HG02759 (cell line): ENCODE results near the gene OR4D2.

Experiments
- ATAC-seq: cut with Tn5 transposase; IDR thresholded peaks from one replicate; pipeline ENCODE4 v1.9.1; 2021; ENCODE audit warnings: mild to moderate bottlenecking, moderate library complexity; ENCODE audit not compliant: unreplicated experiment

OR4D2 gene

DNA sequence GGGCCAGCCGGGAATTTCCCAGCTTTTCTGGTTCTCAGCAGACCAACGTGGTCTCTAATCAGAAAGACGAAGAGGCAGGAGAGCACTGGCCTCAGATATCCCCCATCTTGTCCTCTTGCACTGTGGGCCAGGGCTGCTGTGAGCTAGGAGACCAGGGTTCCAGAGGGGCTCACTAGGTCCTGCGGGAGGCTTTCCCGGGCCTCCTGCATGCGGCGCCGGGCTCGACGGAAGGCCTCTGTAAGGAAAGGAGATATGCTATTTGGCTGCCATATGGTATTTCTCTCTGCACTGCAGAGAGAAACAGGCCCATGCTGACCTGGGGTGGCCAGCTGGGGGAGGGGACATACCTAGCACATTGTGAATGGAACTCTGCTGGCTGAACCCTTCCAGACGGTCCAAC lies 39.2 kb downstream of the OR4D2 start:
- no peak for ATAC-seq

DNA sequence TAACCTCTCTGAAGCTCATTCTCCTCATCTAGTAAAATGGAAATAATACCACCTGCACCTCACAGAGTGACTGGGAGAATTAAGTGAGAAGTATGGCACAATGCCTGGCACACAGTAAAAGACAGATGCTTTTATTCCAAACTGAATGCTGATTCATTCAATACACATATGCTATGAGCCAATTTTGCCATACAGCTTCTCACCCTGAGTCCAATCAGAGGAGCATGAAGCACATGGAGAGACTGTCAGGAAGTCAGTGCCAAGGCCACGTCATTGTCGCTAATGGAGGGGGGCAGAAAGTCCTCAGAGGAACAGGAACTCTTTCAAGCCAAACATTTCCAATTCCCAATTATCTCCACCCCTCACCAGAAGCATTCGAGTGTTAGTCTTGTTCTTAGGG lies 40.7 kb downstream of the OR4D2 start:
- ATAC-seq = no peak

DNA sequence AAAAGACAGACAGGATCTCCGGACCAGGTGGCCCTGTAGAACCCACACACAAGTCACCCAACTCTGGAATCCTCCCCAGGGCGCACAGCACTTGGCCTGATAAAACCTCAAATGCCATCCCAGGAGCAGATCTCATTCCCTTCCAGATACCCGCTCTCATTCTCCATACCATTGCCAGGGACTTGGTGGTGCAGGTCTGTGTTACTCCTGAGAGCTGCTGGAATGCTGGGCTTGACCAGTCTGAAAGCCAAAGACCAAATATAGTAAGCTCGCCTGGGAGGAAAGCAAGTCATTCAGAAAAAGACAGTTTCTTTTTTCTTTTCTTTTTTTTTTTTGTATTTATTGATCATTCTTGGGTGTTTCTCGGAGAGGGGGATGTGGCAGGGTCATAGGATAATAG lies 41.6 kb downstream of the OR4D2 start:
- no peak for ATAC-seq

DNA sequence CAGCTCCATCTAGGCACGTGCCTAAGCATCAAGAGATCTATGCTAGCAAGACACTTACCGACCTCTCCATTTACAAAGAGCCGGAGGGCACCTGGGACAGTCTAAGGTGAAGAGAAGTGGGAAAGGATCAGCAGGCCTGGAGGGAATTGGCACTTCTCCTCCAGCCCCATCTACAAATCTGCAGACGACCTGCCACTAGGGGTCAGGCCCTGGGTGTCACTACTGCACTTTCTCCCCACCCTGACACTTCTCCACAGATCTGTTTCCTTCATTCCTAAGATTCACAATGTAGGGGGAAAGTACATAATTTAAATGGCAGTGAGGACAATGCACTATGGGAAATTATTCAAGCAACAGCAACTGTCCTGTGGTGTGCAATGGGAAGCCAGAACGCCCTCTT lies 44.1 kb downstream of the OR4D2 start:
- ATAC-seq = no peak

DNA sequence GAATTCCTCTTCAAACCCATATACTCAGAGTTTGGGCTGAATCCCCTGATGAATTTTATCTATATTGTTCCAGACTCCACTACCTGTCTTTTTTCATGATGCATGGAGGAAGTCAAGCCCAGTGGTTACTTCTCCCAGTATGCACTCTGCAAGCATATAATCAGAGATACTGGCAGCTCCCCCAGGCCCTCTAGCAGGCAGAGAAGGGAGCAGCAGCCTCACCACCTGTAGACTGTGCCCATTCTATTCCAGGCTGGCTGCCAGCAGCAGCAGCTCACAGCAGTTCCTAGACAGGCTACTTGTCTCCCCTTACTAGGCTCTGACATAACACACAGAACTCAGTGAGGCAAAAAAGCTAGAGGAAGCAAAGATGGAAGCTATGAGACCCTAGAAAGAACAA lies 48.9 kb downstream of the OR4D2 start:
- ATAC-seq = no peak

DNA sequence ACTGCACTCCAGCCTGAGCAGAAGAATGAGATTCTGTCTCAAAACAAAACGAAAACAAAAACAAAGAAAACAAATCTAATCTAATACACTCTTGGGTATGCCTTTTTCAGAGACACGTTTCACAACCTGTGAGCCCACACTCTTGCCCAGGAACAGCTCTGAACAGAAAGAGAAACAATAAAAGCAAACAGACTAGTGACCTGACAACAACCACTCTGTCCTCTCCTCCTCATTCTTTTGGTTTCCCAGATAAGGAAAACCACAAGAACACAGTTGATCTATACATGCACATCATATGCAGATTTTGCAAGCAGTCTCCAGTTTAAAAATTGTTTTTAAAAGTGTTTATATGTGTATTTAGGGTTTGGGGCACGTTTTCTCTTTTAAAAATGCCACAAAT lies 51.0 kb downstream of the OR4D2 start:
- no peak for ATAC-seq

DNA sequence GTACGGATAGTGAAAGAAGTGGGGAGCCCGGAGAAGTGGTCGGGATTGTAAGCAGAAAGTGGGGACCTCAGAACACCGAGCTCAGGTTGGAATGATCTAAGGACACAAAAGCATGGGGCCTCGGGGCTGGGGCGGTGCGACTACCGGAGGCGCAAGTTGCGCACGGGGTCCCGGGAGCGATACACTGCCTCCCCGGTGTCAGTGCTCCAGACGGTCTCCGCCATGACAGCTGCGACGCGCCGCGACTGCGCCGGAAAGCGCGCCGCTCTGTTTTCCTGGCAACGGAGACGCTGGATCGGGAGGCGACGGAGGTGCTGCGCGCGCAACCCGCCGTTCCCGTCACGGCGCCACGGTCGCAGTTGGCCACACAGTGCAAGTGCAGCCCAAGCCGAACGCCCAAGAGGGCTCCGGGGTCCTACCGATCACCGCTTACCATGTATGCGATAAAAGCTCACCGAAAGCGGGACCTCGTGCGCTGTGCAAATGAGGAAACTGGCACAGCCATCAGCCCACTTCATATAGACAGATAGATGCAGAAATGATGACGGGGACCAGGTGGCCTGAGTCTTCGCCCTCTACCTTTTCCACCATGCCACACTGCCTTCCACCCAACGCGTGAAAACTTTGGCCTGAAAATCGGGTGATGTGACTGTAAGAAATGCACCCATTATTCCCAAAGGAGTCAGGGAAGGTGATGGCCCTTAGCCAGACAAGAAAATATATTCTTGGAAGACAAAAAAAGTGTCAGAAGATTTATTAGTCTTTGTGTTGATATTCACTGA lies 52.4 kb downstream of the OR4D2 start, which contains the start of gene MKS1:
Gene MKS1 (minus strand): TSS at position 249 of the 782 bp plus-strand sequence. CDS start 25 bp downstream, at position 224.
- ATAC-seq = peak; percentile 97

DNA sequence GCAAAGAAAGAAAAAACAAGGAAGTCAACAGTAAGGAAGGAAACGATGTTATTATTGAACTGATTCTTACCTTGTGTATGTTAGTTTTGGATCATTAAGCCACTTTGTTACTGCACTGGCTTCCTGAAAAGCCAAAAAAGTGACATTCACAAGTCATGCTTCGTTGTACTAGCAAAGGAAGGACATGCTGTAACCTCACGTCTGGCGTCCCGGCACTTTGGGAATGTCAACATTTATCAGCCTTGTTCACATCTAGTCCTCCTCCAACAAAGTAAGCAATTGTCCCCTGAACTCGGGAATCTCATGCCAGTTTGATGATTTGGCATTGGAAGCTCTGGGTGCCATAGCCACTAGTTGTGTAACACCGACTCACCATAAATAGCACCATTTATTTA lies 53.0 kb downstream of the OR4D2 start:
- ATAC-seq = no peak
